ENCODE results near the gene SNRK. TPM values are rescaled to one million over a fixed set of nuclear protein-coding genes. Genes with fewer than 3 reads are reported as not detected.

SNRK gene
- total RNA-seq, 2 donors from 2014 or later, result 22.7 to 31.2 TPM

GRCh38 chr3:43331381-43331780 lies 45.0 kb downstream of the SNRK start:
- DNase-seq (ENCODE audit: low spot score), result no peak
- Histone ChIP-seq H3K27ac (no peak overlapping the region), H3K9me3 (peaks cover 0 to 14% of the 10 kb centered on the region in 2 donors), H3K27me3 (no peaks in the 10 kb centered on the region), H3K36me3 (peaks cover 25% of the 10 kb centered on the region), H3K4me3 (no peak overlapping the region), H3K4me1 (peaks cover 0 to 25% of the 10 kb centered on the region in 2 donors)
- TF ChIP-seq, protein P1, sequence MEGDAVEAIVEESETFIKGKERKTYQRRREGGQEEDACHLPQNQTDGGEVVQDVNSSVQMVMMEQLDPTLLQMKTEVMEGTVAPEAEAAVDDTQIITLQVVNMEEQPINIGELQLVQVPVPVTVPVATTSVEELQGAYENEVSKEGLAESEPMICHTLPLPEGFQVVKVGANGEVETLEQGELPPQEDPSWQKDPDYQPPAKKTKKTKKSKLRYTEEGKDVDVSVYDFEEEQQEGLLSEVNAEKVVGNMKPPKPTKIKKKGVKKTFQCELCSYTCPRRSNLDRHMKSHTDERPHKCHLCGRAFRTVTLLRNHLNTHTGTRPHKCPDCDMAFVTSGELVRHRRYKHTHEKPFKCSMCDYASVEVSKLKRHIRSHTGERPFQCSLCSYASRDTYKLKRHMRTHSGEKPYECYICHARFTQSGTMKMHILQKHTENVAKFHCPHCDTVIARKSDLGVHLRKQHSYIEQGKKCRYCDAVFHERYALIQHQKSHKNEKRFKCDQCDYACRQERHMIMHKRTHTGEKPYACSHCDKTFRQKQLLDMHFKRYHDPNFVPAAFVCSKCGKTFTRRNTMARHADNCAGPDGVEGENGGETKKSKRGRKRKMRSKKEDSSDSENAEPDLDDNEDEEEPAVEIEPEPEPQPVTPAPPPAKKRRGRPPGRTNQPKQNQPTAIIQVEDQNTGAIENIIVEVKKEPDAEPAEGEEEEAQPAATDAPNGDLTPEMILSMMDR (IDR thresholded peaks at IDR 0.05), result no peak

GRCh38 chr3:43334976-43335375 lies 48.6 kb downstream of the SNRK start:
- DNase-seq (ENCODE audit: low spot score), result no peak
- Histone ChIP-seq H3K9me3 (peaks cover 15 to 44% of the 10 kb centered on the region in 2 donors), H3K36me3 (peaks cover 58% of the 10 kb centered on the region), H3K4me3 (no peak overlapping the region), H3K4me1 (no peaks in the 10 kb centered on the region), H3K27me3 (no peaks in the 10 kb centered on the region), H3K27ac (no peak overlapping the region)
- TF ChIP-seq, protein P1 (IDR thresholded peaks at IDR 0.05), result no peak

DNA sequence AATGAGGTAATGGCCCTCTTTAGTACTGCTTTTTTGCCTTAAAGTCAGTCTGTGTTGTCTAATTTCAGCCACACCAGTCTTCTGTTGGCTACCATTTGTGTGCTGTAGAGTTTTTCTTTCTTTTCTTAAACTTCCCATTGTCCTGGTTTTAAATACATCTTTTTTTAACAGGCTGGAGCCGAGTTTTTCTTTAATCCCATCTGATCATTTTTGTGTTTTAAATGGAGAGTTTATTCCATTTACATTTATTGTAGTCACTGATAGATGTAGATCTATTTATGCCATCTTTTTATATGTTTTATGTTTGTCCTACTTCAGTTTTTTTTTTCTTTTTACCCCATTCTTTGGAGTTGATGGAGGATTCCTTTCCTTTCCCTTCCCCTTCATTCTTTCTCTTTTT lies 49.5 kb downstream of the SNRK start:
- no peak for DNase-seq (ENCODE audit: low spot score)
- H3K4me3 ChIP-seq, result no peak overlapping the region
- no peaks in the 10 kb centered on the region for H3K4me1 ChIP-seq
- H3K27me3 ChIP-seq, result no peaks in the 10 kb centered on the region
- TF ChIP-seq, protein P1 (IDR thresholded peaks at IDR 0.05), result no peak
- no peak overlapping the region for H3K27ac ChIP-seq
- H3K36me3 ChIP-seq, result peaks cover 66% of the 10 kb centered on the region
- peaks cover 15 to 44% of the 10 kb centered on the region in 2 donors for H3K9me3 ChIP-seq

- Histone ChIP-seq H3K4me1 (no peaks in the 10 kb centered on the region), H3K36me3 (peaks cover 86% of the 10 kb centered on the region), H3K27ac (no peak overlapping the region), H3K4me3 (no peak overlapping the region), H3K9me3 (peaks cover 15 to 44% of the 10 kb centered on the region in 2 donors), H3K27me3 (no peaks in the 10 kb centered on the region)
- TF ChIP-seq, protein P1 (IDR thresholded peaks at IDR 0.05), result no peak
- DNase-seq (ENCODE audit: low spot score), result no peak
Measured at GRCh38 chr3:43338295-43338694, 52.0 kb downstream of the SNRK start.

DNA sequence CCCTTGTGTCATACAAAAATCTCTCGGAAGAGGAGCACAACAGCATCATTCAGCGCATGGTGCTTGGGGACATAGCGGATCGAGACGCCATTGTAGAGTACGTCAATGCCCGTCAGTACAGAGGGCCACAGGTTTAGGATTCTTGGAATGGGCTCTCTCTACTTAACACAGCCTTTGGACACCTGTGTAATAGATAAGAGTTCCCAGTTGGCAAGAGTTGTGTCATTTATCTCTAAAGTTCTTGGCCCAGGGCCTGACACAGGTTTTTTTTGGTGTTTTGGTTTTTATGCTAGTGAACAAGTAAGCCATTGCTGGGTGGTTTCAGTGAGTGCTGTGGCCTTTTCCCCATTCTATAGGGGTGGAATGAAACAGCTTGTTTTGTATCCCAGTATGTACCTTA lies 54.1 kb downstream of the SNRK start:
- Histone ChIP-seq H3K4me3 (no peak overlapping the region), H3K27ac (no peak overlapping the region), H3K9me3 (peaks cover 15 to 39% of the 10 kb centered on the region in 2 donors), H3K36me3 (peaks cover 90% of the 10 kb centered on the region), H3K4me1 (peaks cover 0 to 2% of the 10 kb centered on the region in 2 donors), H3K27me3 (no peaks in the 10 kb centered on the region)
- TF ChIP-seq, protein P1 (IDR thresholded peaks at IDR 0.05), result no peak
- no peak for DNase-seq (ENCODE audit: low spot score)

DNA sequence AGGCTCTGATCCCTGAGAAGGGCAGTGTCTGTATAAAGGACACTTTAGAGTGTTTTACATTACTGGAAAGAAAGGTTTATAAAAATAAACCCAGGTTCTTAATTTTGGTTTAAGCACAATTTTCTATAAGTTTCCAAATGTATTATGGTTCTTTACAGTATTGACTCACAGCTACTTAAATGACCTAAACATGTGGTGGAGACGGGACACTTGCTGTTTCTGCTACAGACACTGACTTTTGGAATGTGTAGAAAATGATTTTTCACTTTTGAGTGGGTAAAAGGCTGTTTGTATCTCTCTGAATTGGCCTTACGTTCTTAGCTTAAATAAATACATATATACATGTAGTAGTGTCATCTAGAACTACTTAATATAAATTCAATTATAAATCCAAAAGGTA lies 55.4 kb downstream of the SNRK start:
- Histone ChIP-seq H3K27me3 (no peaks in the 10 kb centered on the region), H3K27ac (no peak overlapping the region), H3K9me3 (peaks cover 15 to 26% of the 10 kb centered on the region in 2 donors), H3K4me3 (no peak overlapping the region), H3K4me1 (peaks cover 0 to 4% of the 10 kb centered on the region in 2 donors), H3K36me3 (peaks cover 84% of the 10 kb centered on the region)
- TF ChIP-seq, protein P1 (IDR thresholded peaks at IDR 0.05), result no peak
- no peak for DNase-seq (ENCODE audit: low spot score)
